DND-41 (cell line): ENCODE data around the gene KIR2DL4.
"Not testable (repeated sequence)": the region's sequence is repeated elsewhere in the genome, so short reads cannot be mapped to it uniquely, and the experiment has no call there.

Experiments used
- ATAC-seq: fragments of 200-7000 bp; cut with Tn5 transposase; 3 replicates; pipeline ENCODE4 v1.9.1; 2021; ENCODE audit warnings: low read depth; ENCODE audit not compliant: insufficient read depth
- DNase-seq: peaks from one replicate; pipeline ENCODE4 v3.0.0-alpha.2; 2020
- H2AFZ ChIP-seq: 2 replicates; pipeline ENCODE4 v1.6.0; 2012; ENCODE audit warnings: low read depth, low read length
- H3K27ac ChIP-seq: 2 replicates; pipeline ENCODE4 v1.5.1; 2012; ENCODE audit warnings: low read length, inconsistent platforms
- H3K27me3 ChIP-seq: fragments of 200-600 bp; sonication (generic); 2 replicates; pipeline ENCODE4 v1.6.0; 2012; ENCODE audit warnings: low read length, mild to moderate bottlenecking, inconsistent platforms; ENCODE audit not compliant: insufficient read depth, poor library complexity
- H3K36me3 ChIP-seq: 2 replicates; pipeline ENCODE4 v1.5.1; 2012; ENCODE audit warnings: low read length, inconsistent platforms; ENCODE audit not compliant: insufficient read depth
- H3K4me1 ChIP-seq: 2 replicates; pipeline ENCODE4 v1.5.1; 2012; ENCODE audit warnings: mild to moderate bottlenecking, low read length; ENCODE audit not compliant: insufficient read depth
- H3K4me2 ChIP-seq: 2 replicates; pipeline ENCODE4 v1.6.0; 2012; ENCODE audit warnings: mild to moderate bottlenecking, moderate library complexity, low read length, inconsistent platforms; ENCODE audit not compliant: insufficient read depth
- H3K4me3 ChIP-seq, 2 experiments: fragments of 200-600 bp in 1 of 2; shearing (Covaris generic) in 1 of 2; 2 replicates each; pipeline ENCODE4 v1.5.1; 2012 to 2016; ENCODE audit warnings: inconsistent platforms in 2 of 2, low read length in 2 of 2, mild to moderate bottlenecking in 2 of 2, low read depth in 1 of 2, moderate library complexity in 1 of 2
- H3K79me2 ChIP-seq: 2 replicates; pipeline ENCODE4 v1.6.0; 2012; ENCODE audit warnings: low read length, inconsistent platforms; ENCODE audit not compliant: insufficient read depth
- H3K9ac ChIP-seq: 2 replicates; pipeline ENCODE4 v1.6.0; 2012; ENCODE audit warnings: low read depth, mild to moderate bottlenecking, inconsistent platforms, low read length, moderate library complexity
- H3K9me3 ChIP-seq: 2 replicates; pipeline ENCODE4 v1.5.1; 2012; ENCODE audit warnings: low read length, moderate library complexity, mild to moderate bottlenecking, inconsistent platforms; ENCODE audit not compliant: insufficient read depth, severe bottlenecking
- H4K20me1 ChIP-seq: 2 replicates; pipeline ENCODE4 v1.6.0; 2012; ENCODE audit warnings: low read length; ENCODE audit not compliant: insufficient read depth
- EZH2 ChIP-seq: IDR thresholded peaks from 3 replicates; pipeline ENCODE4 v1.6.1; 2012; ENCODE audit warnings: borderline replicate concordance, low read depth, mild to moderate bottlenecking, moderate library complexity, low read length, inconsistent platforms; ENCODE audit not compliant: severe bottlenecking
- TF ChIP-seq, protein P1 (sequence below): IDR thresholded peaks from 2 replicates; pipeline ENCODE4 v1.5.1; 2012; ENCODE audit warnings: borderline replicate concordance, low read length, moderate library complexity, mild to moderate bottlenecking; ENCODE audit not compliant: poor library complexity, severe bottlenecking; ENCODE audit errors: extremely low read depth

The KIR2DL4 gene

DNA sequence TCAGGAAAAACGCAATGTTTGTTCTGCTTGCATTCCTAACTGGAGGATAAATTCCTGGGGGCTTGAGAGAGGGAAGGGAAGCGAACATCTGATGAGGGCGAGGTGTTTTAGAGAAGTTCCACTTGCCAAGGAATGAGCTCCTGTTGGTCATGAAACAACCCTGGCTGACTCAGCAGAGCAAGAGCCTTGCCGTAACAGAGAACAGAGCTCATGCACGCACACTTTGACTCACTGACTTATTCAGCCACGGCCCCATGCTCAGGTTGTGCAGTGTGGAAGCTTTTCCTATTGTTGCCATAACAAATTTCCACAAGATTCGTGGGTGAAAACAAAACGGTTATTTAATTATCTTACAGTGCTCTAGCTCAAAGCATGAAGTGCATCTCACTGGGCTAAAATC lies 39.8 kb downstream of the KIR2DL4 start:
- H3K27me3 ChIP-seq, DNase-seq, H2AFZ ChIP-seq, H4K20me1 ChIP-seq, H3K4me3 ChIP-seq, H3K9me3 ChIP-seq, H3K4me1 ChIP-seq, H3K79me2 ChIP-seq, ATAC-seq, H3K27ac ChIP-seq, H3K9ac ChIP-seq, H3K36me3 ChIP-seq, H3K4me2 ChIP-seq: not testable (repeated sequence)

GRCh38 chr19:54850061-54850640 lies 46.7 kb downstream of the KIR2DL4 start, which contains the start of gene KIR3DL2:
Gene KIR3DL2 (plus strand): TSS chr19:54850443. CDS start chr19:54850476, 33 bp downstream.
- H3K4me3 ChIP-seq, H3K27ac ChIP-seq, ATAC-seq, H3K36me3 ChIP-seq, H3K4me1 ChIP-seq, H3K4me2 ChIP-seq, H3K27me3 ChIP-seq, H4K20me1 ChIP-seq, H3K9me3 ChIP-seq, H3K9ac ChIP-seq, H2AFZ ChIP-seq, H3K79me2 ChIP-seq, DNase-seq: not testable (repeated sequence)

DNA sequence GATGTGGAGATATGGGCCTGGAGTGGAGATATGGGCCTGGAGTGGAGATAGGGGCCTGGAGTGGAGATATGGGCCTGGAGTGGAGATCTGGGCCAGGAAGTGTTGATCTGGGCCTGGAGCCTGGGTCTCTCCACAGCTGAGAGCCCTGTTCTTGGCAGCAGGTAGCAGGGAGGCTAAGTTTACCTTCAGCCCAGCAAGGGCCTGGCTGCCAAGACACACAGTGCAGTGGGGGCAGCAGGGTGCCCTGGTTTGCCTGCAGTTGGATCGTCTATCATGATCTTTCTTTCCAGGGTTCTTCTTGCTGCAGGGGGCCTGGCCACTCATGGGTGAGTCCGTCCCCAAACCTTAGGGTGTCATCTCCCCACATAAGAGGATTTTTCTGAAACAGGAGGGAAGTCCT lies 47.5 kb downstream of the KIR2DL4 start:
- H3K9me3 ChIP-seq: no peaks in the 10 kb centered on the region
- H4K20me1 ChIP-seq: no peaks in the 10 kb centered on the region
- no peaks in the 10 kb centered on the region for H3K4me1 ChIP-seq
- no peak for ATAC-seq
- H2AFZ ChIP-seq: no peak overlapping the region
- H3K4me3 ChIP-seq: no peak overlapping the region
- TF ChIP-seq, protein P1, sequence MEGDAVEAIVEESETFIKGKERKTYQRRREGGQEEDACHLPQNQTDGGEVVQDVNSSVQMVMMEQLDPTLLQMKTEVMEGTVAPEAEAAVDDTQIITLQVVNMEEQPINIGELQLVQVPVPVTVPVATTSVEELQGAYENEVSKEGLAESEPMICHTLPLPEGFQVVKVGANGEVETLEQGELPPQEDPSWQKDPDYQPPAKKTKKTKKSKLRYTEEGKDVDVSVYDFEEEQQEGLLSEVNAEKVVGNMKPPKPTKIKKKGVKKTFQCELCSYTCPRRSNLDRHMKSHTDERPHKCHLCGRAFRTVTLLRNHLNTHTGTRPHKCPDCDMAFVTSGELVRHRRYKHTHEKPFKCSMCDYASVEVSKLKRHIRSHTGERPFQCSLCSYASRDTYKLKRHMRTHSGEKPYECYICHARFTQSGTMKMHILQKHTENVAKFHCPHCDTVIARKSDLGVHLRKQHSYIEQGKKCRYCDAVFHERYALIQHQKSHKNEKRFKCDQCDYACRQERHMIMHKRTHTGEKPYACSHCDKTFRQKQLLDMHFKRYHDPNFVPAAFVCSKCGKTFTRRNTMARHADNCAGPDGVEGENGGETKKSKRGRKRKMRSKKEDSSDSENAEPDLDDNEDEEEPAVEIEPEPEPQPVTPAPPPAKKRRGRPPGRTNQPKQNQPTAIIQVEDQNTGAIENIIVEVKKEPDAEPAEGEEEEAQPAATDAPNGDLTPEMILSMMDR: no peak
- TF ChIP-seq EZH2: no peak
- no peak for DNase-seq
- H3K4me2 ChIP-seq: no peak overlapping the region
- H3K27me3 ChIP-seq: no peaks in the 10 kb centered on the region
- no peak overlapping the region for H3K9ac ChIP-seq
- H3K79me2 ChIP-seq: no peaks in the 10 kb centered on the region
- H3K27ac ChIP-seq: no peak overlapping the region
- H3K36me3 ChIP-seq: no peaks in the 10 kb centered on the region

GRCh38 chr19:54851353-54851752 lies 47.9 kb downstream of the KIR2DL4 start:
- DNase-seq: no peak
- no peak overlapping the region for H3K9ac ChIP-seq

GRCh38 chr19:54855241-54855640 lies 51.8 kb downstream of the KIR2DL4 start:
- not testable (repeated sequence) for H3K79me2 ChIP-seq, DNase-seq, H3K9ac ChIP-seq, H3K27me3 ChIP-seq, H4K20me1 ChIP-seq, H3K27ac ChIP-seq, H3K9me3 ChIP-seq, H3K36me3 ChIP-seq, H2AFZ ChIP-seq, H3K4me2 ChIP-seq, ATAC-seq, H3K4me1 ChIP-seq, H3K4me3 ChIP-seq

More at GRCh38 chr19:54851353-54851752, 47.9 kb downstream of the KIR2DL4 start:
- no peaks in the 10 kb centered on the region for H3K9me3 ChIP-seq
- H3K79me2 ChIP-seq: no peaks in the 10 kb centered on the region
- H3K36me3 ChIP-seq: no peaks in the 10 kb centered on the region
- H3K4me2 ChIP-seq: no peak overlapping the region
- no peaks in the 10 kb centered on the region for H3K4me1 ChIP-seq
- no peak overlapping the region for H2AFZ ChIP-seq
- TF ChIP-seq, protein P1: no peak
- TF ChIP-seq EZH2: no peak
- no peak for ATAC-seq
- H3K27me3 ChIP-seq: no peaks in the 10 kb centered on the region
- no peak overlapping the region for H3K27ac ChIP-seq
- H3K4me3 ChIP-seq: no peak overlapping the region
- no peaks in the 10 kb centered on the region for H4K20me1 ChIP-seq

- H3K36me3 ChIP-seq, H3K4me3 ChIP-seq, H3K27me3 ChIP-seq, H3K9ac ChIP-seq, ATAC-seq, H3K9me3 ChIP-seq, DNase-seq, H3K27ac ChIP-seq, H3K4me1 ChIP-seq, H3K4me2 ChIP-seq, H3K79me2 ChIP-seq, H2AFZ ChIP-seq, H4K20me1 ChIP-seq: not testable (repeated sequence)
These were observed 55.1 kb downstream of the KIR2DL4 start for GRCh38 chr19:54858476-54858875.

GRCh38 chr19:54859421-54859820 lies 56.0 kb downstream of the KIR2DL4 start:
- not testable (repeated sequence) for H2AFZ ChIP-seq, H3K4me3 ChIP-seq, H3K4me1 ChIP-seq, H3K27ac ChIP-seq, DNase-seq, H3K27me3 ChIP-seq, H3K9me3 ChIP-seq, H3K79me2 ChIP-seq, H4K20me1 ChIP-seq, H3K36me3 ChIP-seq, ATAC-seq, H3K9ac ChIP-seq, H3K4me2 ChIP-seq
